PC-9 (cell line): ENCODE measurements around the gene CD74. TPM values are rescaled to one million over a fixed set of nuclear protein-coding genes. Genes with fewer than 3 reads are reported as not detected.

Experiments used
- BruUV-seq: library from RNA; stranded (reverse); fragments of 400-500 nt; replicated peaks from 2 replicates; lab custom pipeline; 2021; lab: Mats Ljungman, UMichigan
- CTCF ChIA-PET: fragments of 300-600 bp; sonication (Branson Sonifier 250); formaldehyde crosslinking; loops from one replicate; lab custom pipeline; 2022; ENCODE audit warnings: antibody characterized with exemption; lab: Charles Lee
- POLR2A ChIA-PET: fragments of 300-600 bp; sonication (Branson Sonifier 250); formaldehyde crosslinking; loops from one replicate; lab custom pipeline; 2022; ENCODE audit warnings: antibody characterized with exemption; ENCODE audit not compliant: unreplicated experiment; lab: Charles Lee
- DNase-seq, 2 experiments: peaks; one replicate each; pipeline versions ENCODE4 v3.0.0 to v3.0.0-alpha.2; 2015 to 2022; ENCODE audit warnings: mixed read lengths in 1 of 2
- H2AFZ ChIP-seq: fragments of 200-600 bp; sonication (generic); 2 replicates; pipeline ENCODE4 v1.8.1; 2017; ENCODE audit warnings: antibody characterized with exemption
- H3F3A ChIP-seq: fragments of 200-600 bp; sonication (generic); 2 replicates; pipeline ENCODE4 v1.8.1; 2017; ENCODE audit warnings: antibody characterized with exemption, mild to moderate bottlenecking, low read depth; ENCODE audit not compliant: insufficient read depth
- H3K27ac ChIP-seq: fragments of 200-600 bp; sonication (generic); 2 replicates; pipeline ENCODE4 v1.6.1; 2016; ENCODE audit warnings: mixed run types
- H3K27me3 ChIP-seq: fragments of 200-600 bp; sonication (generic); 2 replicates; pipeline ENCODE4 v1.6.1; 2016; ENCODE audit warnings: low read depth, mixed run types; ENCODE audit not compliant: insufficient read depth
- H3K36me3 ChIP-seq: fragments of 200-600 bp; sonication (generic); 2 replicates; pipeline ENCODE4 v1.6.1; 2016; ENCODE audit warnings: low read depth, mixed run types
- H3K4me1 ChIP-seq: fragments of 200-600 bp; sonication (generic); replicated peaks from 2 replicates; pipeline ENCODE4 v1.6.1; 2016; ENCODE audit warnings: mixed run types; ENCODE audit not compliant: insufficient read depth
- H3K4me2 ChIP-seq: fragments of 200-600 bp; sonication (generic); 2 replicates; pipeline ENCODE4 v1.6.1; 2017; ENCODE audit warnings: mixed run types
- H3K4me3 ChIP-seq: fragments of 200-600 bp; sonication (generic); 2 replicates; pipeline ENCODE4 v1.6.1; 2016; ENCODE audit warnings: mixed run types
- H3K79me2 ChIP-seq: fragments of 200-600 bp; sonication (generic); 2 replicates; pipeline ENCODE4 v1.6.1; 2017; ENCODE audit warnings: low read depth, mixed run types
- H3K9me2 ChIP-seq: fragments of 200-600 bp; sonication (generic); 2 replicates; pipeline ENCODE4 v1.8.1; 2017; ENCODE audit warnings: mild to moderate bottlenecking; ENCODE audit not compliant: insufficient read depth
- H3K9me3 ChIP-seq: fragments of 200-600 bp; sonication (generic); 2 replicates; pipeline ENCODE4 v1.8.1; 2016; ENCODE audit warnings: low read depth; ENCODE audit not compliant: insufficient read depth
- H4K20me1 ChIP-seq: fragments of 200-600 bp; sonication (generic); 2 replicates; pipeline ENCODE4 v1.8.1; 2017; ENCODE audit not compliant: insufficient read depth
- CTCF ChIP-seq: fragments of 200-600 bp; sonication (generic); conservative IDR thresholded peaks from 2 replicates; pipeline ENCODE4 v1.6.1; 2017; ENCODE audit warnings: mixed run types, antibody characterized with exemption, mild to moderate bottlenecking, moderate library complexity
- EZH2 ChIP-seq: fragments of 200-600 bp; sonication (generic); IDR thresholded peaks from 2 replicates; pipeline ENCODE4 v1.8.0; 2017; ENCODE audit warnings: antibody characterized with exemption, low read depth
- intact Hi-C: fragments of 100-400 bp; cut with micrococcal nuclease; formaldehyde crosslinking; loops from one replicate; pipeline ENCODE4 v1.10.0; 2022; ENCODE audit not compliant: unreplicated experiment
- total RNA-seq: library from RNA; stranded (reverse); gene quantifications from 2 replicates; pipeline ENCODE4 v1.2.3, GENCODE V29; 2021

The CD74 gene
- total RNA-seq, 1 experiment from 2014 or later: 52.0 TPM

GRCh38 chr5:150406723-150407095 is 6.0 kb downstream of the CD74 start:
- ChIA-PET CTCF (no interaction called here), POLR2A (no interaction called here)
- Histone ChIP-seq H3F3A (peaks cover 9% of the 10 kb centered on the region; the same call in 1 of the 2 replicates), H3K27me3 (no peaks in the 10 kb centered on the region), H3K9me3 (no peaks in the 10 kb centered on the region), H2AFZ (no peak overlapping the region), H3K4me2 (no peak overlapping the region), H3K36me3 (no peaks in the 10 kb centered on the region), H4K20me1 (no peaks in the 10 kb centered on the region), H3K9me2 (no peaks in the 10 kb centered on the region), H3K4me3 (no peak overlapping the region), H3K4me1 (peaks cover 6% of the 10 kb centered on the region), H3K27ac (no peak overlapping the region), H3K79me2 (no peaks in the 10 kb centered on the region)
- no TSS peak for BruUV-seq
- DNase-seq: no peak
- TF ChIP-seq CTCF: no peak
- no peak for TF ChIP-seq EZH2
- intact Hi-C loops: no loop called here

DNA sequence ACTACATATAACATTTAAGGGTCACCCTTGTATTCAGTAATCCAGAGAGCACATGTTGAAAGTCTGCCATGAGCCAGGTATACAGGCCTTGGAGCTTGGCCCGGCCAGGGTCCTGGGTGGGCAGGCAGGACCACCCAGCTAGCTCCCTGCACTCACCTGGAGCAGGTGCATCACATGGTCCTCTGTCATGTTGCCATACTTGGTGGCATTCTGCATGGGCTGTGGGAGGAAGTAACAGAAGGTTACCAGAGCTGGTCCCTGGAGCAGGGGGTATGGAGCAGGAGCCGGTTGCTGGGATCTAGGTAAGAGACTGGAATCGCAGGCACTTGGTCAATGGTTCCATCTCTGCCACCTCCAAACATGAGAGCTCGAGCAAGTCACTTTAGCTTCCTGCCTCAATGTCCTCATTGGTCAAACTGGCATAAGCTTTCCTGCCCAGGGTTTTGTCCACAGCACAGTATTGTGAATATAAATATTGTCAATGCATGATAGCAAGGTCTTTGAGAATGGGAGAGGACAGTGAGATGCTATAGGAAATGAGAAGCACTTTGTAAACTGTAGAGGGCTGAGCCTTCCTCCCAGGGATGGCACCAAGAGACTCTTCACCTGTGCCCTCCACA is 6.5 kb downstream of the CD74 start:
- intact Hi-C loops: no loop called here
- H3K4me2 ChIP-seq: no peak overlapping the region
- no peak overlapping the region for H3K27ac ChIP-seq
- peaks cover 6% of the 10 kb centered on the region for H3K4me1 ChIP-seq
- H3K36me3 ChIP-seq: no peaks in the 10 kb centered on the region
- no peaks in the 10 kb centered on the region for H3K9me2 ChIP-seq
- H3K27me3 ChIP-seq: no peaks in the 10 kb centered on the region
- CTCF ChIA-PET: no interaction called here
- H3K79me2 ChIP-seq: no peaks in the 10 kb centered on the region
- no peaks in the 10 kb centered on the region for H3K9me3 ChIP-seq
- H4K20me1 ChIP-seq: no peaks in the 10 kb centered on the region
- no peak for TF ChIP-seq EZH2
- no peak for TF ChIP-seq CTCF
- no peak overlapping the region for H2AFZ ChIP-seq
- peaks cover 9% of the 10 kb centered on the region; the same call in 1 of the 2 replicates for H3F3A ChIP-seq
- no peak overlapping the region for H3K4me3 ChIP-seq
- POLR2A ChIA-PET: interaction anchor here (0.6 kb wide), 1 partner anchor 330 kb away, joined by 3 read pairs; no protein-coding TSS in a partner anchor
- DNase-seq: no peak
- no TSS peak for BruUV-seq

GRCh38 chr5:150404941-150405816 is 7.5 kb downstream of the CD74 start:
- H3K9me3 ChIP-seq: no peaks in the 10 kb centered on the region

More at GRCh38 chr5:150404941-150405816, 7.5 kb downstream of the CD74 start:
- Histone ChIP-seq H3K9me2 (no peaks in the 10 kb centered on the region), H3K4me3 (no peak overlapping the region), H3K4me2 (no peak overlapping the region), H3K4me1 (peaks cover 3% of the 10 kb centered on the region), H3K27ac (no peak overlapping the region), H4K20me1 (no peaks in the 10 kb centered on the region), H3K79me2 (no peaks in the 10 kb centered on the region), H2AFZ (no peak overlapping the region), H3K36me3 (no peaks in the 10 kb centered on the region), H3K27me3 (no peaks in the 10 kb centered on the region), H3F3A (peaks cover 4% of the 10 kb centered on the region; the same call in 1 of the 2 replicates)
- TF ChIP-seq CTCF (no peak), EZH2 (no peak)
- ChIA-PET POLR2A (interaction anchor here (0.6 to 0.7 kb wide), 2 partner anchors 35 to 331 kb away, joined by 3 read pairs; no protein-coding TSS in a partner anchor), CTCF (interaction anchor here (0.6 kb wide), 1 partner anchor 447 kb away, joined by 10 read pairs; no protein-coding TSS in a partner anchor)
- no peak for DNase-seq
- BruUV-seq: no TSS peak
- intact Hi-C loops: no loop called here
